OCI-LY7 (cell line): ENCODE data around the gene CCSER2. TPM values are rescaled to one million over a fixed set of nuclear protein-coding genes. Genes with fewer than 3 reads are reported as not detected.

ENCODE experiments used
- BruUV-seq: library from RNA; stranded (reverse); fragments of 400-500 nt; replicated peaks from 2 replicates; lab custom pipeline; 2021; lab: Mats Ljungman, UMichigan
- CTCF ChIA-PET: fragments of 300-600 bp; sonication (Branson Sonifier 250); formaldehyde crosslinking; loops from one replicate; lab custom pipeline; 2022; ENCODE audit warnings: antibody characterized with exemption; ENCODE audit not compliant: unreplicated experiment; lab: Charles Lee
- POLR2A ChIA-PET: fragments of 300-600 bp; sonication (Branson Sonifier 250); formaldehyde crosslinking; loops from one replicate; lab custom pipeline; 2022; ENCODE audit warnings: antibody characterized with exemption; lab: Charles Lee
- DNase-seq: peaks from one replicate; pipeline ENCODE4 v3.0.0-alpha.2; 2015; ENCODE audit warnings: low spot score
- H2AFZ ChIP-seq: fragments of 200-600 bp; sonication (generic), shearing (Covaris generic); 2 replicates; pipeline ENCODE4 v1.6.1; 2014; ENCODE audit warnings: mild to moderate bottlenecking, antibody characterized with exemption, low read length, moderate library complexity
- H3K27ac ChIP-seq: fragments of 200-600 bp; sonication (generic); 2 replicates; pipeline ENCODE4 v1.5.1; 2014; ENCODE audit warnings: mixed run types, low read depth, mild to moderate bottlenecking, moderate library complexity, low read length, inconsistent platforms; ENCODE audit not compliant: poor library complexity, severe bottlenecking
- H3K36me3 ChIP-seq: fragments of 200-600 bp; sonication (generic); 2 replicates; pipeline ENCODE4 v1.6.1; 2014; ENCODE audit warnings: mild to moderate bottlenecking, antibody characterized with exemption, low read length, moderate library complexity, mixed read lengths; ENCODE audit not compliant: insufficient read depth
- H3K4me1 ChIP-seq: fragments of 200-600 bp; sonication (generic); 2 replicates; pipeline ENCODE4 v1.5.1; 2014; ENCODE audit warnings: mild to moderate bottlenecking, low read length; ENCODE audit not compliant: insufficient read depth, poor library complexity, severe bottlenecking
- H3K4me2 ChIP-seq: fragments of 200-600 bp; sonication (generic); 2 replicates; pipeline ENCODE4 v1.6.1; 2014; ENCODE audit warnings: mild to moderate bottlenecking, low read length
- H3K4me3 ChIP-seq: fragments of 200-600 bp; sonication (generic); 2 replicates; pipeline ENCODE4 v1.5.1; 2014; ENCODE audit warnings: mild to moderate bottlenecking, low read depth, low read length; ENCODE audit not compliant: poor library complexity, severe bottlenecking
- H3K79me2 ChIP-seq: fragments of 200-600 bp; sonication (generic); 2 replicates; pipeline ENCODE4 v1.6.1; 2016; ENCODE audit warnings: low read depth, mild to moderate bottlenecking, low read length, moderate library complexity, mixed read lengths; ENCODE audit not compliant: insufficient read depth
- H3K9me2 ChIP-seq: fragments of 200-600 bp; sonication (generic); 2 replicates; pipeline ENCODE4 v1.6.1; 2016; ENCODE audit warnings: mild to moderate bottlenecking, low read length, mixed read lengths; ENCODE audit not compliant: insufficient read depth
- H3K9me3 ChIP-seq: fragments of 200-600 bp; sonication (generic); 2 replicates; pipeline ENCODE4 v1.6.1; 2014; ENCODE audit warnings: mild to moderate bottlenecking, mixed run types, low read length, mixed read lengths
- H4K20me1 ChIP-seq: fragments of 200-600 bp; sonication (generic); 2 replicates; pipeline ENCODE4 v1.6.1; 2014; ENCODE audit warnings: mild to moderate bottlenecking, antibody characterized with exemption, low read length, moderate library complexity, mixed read lengths; ENCODE audit not compliant: insufficient read depth
- CTCF ChIP-seq: fragments of 200-600 bp; sonication (generic); conservative IDR thresholded peaks from 2 replicates; pipeline ENCODE4 v1.5.1; 2014; ENCODE audit warnings: mild to moderate bottlenecking, antibody characterized with exemption, low read length, moderate library complexity, mixed read lengths
- EZH2phosphoT487 ChIP-seq: fragments of 200-600 bp; sonication (generic); IDR thresholded peaks from 2 replicates; pipeline ENCODE4 v1.6.1; 2018; ENCODE audit warnings: low read depth, borderline replicate concordance, mild to moderate bottlenecking, mixed run types, antibody characterized with exemption, low read length, moderate library complexity, mixed read lengths
- intact Hi-C: fragments of 100-400 bp; cut with micrococcal nuclease; formaldehyde crosslinking; loops from one replicate; pipeline ENCODE4 v1.10.0; 2022; ENCODE audit not compliant: unreplicated experiment
- total RNA-seq, 2 experiments: library from RNA; depleted of rRNA in 1 of 2; stranded (reverse); fragments of >200 nt in 1 of 2; shearing (Covaris generic) in 1 of 2; gene quantifications; 2 replicates each; pipeline ENCODE4 v1.2.3, GENCODE V29; 2014 to 2022

The CCSER2 gene
- total RNA-seq, 2 experiments from 2014 or later = 15.9 to 30.1 TPM

- intact Hi-C loops = no loop called here
- Histone ChIP-seq H3K9me2 (no peaks in the 10 kb centered on the region), H3K9me3 (no peaks in the 10 kb centered on the region), H3K4me2 (no peak overlapping the region), H3K79me2 (no peaks in the 10 kb centered on the region), H4K20me1 (no peaks in the 10 kb centered on the region), H2AFZ (no peak overlapping the region), H3K4me3 (no peak overlapping the region), H3K36me3 (no peaks in the 10 kb centered on the region), H3K27ac (no peak overlapping the region), H3K4me1 (peaks cover 3% of the 10 kb centered on the region)
- ChIA-PET CTCF (no interaction called here), POLR2A (no interaction called here)
- TF ChIP-seq CTCF = no peak
- TF ChIP-seq EZH2phosphoT487 = no peak
- no TSS peak for BruUV-seq
- DNase-seq = no peak
These were observed 234.2 kb downstream of the CCSER2 start for GRCh38 chr10:84562592-84562991.

- no TSS peak for BruUV-seq
- intact Hi-C loops = no loop called here
- Histone ChIP-seq H3K79me2 (no peaks in the 10 kb centered on the region), H2AFZ (no peak overlapping the region), H3K27ac (no peak overlapping the region), H3K9me3 (no peaks in the 10 kb centered on the region), H3K4me2 (no peak overlapping the region), H3K36me3 (no peaks in the 10 kb centered on the region), H3K4me1 (peaks cover 3% of the 10 kb centered on the region), H4K20me1 (no peaks in the 10 kb centered on the region), H3K4me3 (no peak overlapping the region), H3K9me2 (no peaks in the 10 kb centered on the region)
- no peak for TF ChIP-seq CTCF
- no peak for TF ChIP-seq EZH2phosphoT487
- no peak for DNase-seq
- CTCF ChIA-PET = no interaction called here
- POLR2A ChIA-PET = no interaction called here
These were observed 235.0 kb downstream of the CCSER2 start for GRCh38 chr10:84563355-84563754.

GRCh38 chr10:84563868-84564267 is 235.5 kb downstream of the CCSER2 start:
- ChIA-PET CTCF (no interaction called here), POLR2A (interaction anchor here (0.8 kb wide), 1 partner anchor 32 kb away, joined by 4 read pairs; no protein-coding TSS in a partner anchor)
- TF ChIP-seq CTCF (no peak), EZH2phosphoT487 (no peak)
- Histone ChIP-seq H3K4me2 (0 out of 2 replicates have a peak overlapping the region, but pooled peaks have one; percentile 26), H3K79me2 (no peaks in the 10 kb centered on the region), H3K9me3 (no peaks in the 10 kb centered on the region), H3K27ac (no peak overlapping the region), H4K20me1 (no peaks in the 10 kb centered on the region), H3K4me1 (peaks cover 3% of the 10 kb centered on the region), H3K9me2 (no peaks in the 10 kb centered on the region), H3K36me3 (no peaks in the 10 kb centered on the region), H2AFZ (no peak overlapping the region), H3K4me3 (no peak overlapping the region)
- DNase-seq = no peak
- intact Hi-C loops = no loop called here
- no TSS peak for BruUV-seq
